GM21423 (cell line): Measurements from ENCODE around the gene CTNNA1.

Experiments used
- ATAC-seq: cut with Tn5 transposase; IDR thresholded peaks from one replicate; pipeline ENCODE4 v1.9.1; 2021; ENCODE audit warnings: mild to moderate bottlenecking, moderate library complexity; ENCODE audit not compliant: unreplicated experiment

Gene CTNNA1

DNA sequence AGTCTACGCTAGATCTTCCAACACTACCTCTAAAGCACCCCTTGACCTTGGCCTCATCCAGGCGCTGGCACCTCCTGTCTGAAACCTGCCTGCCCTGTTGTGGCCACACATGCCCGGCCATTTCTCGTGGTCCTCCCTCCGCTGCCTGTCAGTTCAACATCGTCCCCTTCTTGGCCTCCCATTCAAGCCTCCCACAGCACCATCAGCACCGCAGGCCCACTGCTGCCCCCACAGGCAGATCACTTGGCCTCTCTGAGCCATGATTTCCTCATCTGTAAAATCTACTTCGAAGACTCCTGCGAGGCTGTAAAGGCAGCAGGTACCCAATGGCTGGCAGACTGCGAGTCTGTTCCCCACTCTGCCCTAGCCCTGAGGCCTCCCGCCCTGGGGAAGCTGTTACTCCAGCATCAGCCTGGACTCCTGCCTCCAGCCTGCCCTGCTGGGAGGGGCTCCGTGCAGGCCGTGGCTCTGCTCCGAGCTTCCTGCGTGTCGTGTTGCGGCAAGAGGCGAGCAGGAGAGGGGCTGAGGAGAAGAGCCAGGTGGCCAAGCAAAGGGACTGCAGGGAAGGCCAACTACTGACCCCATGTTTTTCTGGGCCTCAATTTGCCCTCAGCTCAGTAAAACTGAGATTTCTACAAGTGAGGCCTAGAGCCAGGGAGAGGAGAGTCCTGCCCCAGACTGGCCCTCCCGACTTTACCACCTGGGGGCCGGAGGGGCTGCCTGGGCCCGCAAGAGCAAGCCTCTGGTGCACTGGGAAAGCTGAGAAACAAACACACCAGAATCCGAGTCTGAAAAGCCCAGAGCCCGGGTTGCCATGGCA, 192.4 kb downstream of the CTNNA1 start:
- ATAC-seq = no peak

DNA sequence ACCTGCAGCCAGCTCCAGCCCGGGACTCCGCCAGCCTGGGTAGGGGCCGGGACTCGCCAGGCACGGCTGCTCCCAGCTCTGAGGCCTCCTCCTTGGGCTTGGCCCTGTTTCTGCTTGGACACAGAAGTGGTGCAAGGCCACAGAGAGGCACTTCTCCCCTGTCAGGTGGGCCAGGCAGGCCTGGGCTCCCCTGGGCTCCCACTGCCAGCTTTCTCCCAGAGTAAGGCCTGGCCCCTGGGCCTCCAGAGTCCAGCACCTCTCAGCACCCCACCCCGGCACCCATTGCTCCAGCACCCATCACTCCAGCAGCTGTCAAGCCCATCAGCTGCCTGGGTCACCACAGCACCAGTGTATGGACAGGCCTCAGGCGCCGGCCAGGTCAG, 193.0 kb downstream of the CTNNA1 start:
- no peak for ATAC-seq

DNA sequence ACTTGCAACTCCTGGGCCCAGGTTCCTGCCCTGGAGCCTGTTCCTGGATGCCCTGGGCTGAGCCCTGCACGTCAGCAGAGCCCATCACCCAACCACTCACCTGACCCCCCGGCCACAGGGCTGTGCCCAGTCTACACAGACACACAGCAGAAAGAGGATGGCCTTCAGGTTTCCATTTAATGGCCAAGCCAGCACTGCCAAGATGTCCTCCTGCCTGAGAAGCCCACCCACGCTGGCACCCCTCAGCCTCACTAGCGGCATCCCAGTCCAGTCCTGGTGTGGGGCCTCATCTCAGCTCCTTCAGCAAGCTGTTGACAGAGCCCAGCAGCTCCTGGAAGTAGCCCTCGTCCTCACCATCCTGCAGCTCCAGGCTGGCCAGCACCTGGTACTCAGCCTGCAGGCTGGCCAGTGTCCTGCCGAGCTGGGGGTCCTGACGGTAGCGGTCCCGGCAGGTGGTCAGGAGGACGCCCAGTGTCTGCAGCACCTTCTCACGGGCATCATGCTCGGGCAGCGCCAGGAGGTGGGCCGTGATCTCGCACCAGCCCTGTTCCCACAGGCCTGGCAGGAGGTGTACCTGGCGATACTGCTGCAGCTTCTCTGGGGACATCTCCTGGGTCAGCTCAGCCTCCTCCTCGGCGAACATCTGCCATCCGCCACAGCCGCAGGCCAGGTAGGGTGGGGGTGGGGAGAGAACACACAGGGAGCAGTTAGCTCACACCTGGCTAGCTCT, 193.8 kb downstream of the CTNNA1 start:
- ATAC-seq = no peak

DNA sequence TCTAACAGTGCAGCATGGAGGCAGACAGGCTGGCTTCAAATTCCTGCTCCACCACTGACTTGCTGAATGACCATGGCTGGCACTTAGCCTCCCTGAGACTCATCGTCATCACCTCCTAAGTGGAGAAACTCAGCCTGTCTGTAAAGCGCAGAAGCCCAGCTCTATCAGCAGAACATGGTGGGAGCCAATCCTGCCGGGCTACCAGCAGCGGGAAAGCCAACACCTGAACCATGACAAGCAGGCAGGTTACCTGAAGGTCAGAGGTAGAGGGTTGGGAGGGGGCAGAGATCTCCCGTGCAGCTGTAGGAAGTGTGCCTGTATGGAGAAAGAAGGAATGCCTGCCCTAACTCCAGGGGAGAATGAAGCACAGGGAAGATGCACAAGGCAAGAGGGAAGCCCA, 194.6 kb downstream of the CTNNA1 start:
- ATAC-seq = no peak

DNA sequence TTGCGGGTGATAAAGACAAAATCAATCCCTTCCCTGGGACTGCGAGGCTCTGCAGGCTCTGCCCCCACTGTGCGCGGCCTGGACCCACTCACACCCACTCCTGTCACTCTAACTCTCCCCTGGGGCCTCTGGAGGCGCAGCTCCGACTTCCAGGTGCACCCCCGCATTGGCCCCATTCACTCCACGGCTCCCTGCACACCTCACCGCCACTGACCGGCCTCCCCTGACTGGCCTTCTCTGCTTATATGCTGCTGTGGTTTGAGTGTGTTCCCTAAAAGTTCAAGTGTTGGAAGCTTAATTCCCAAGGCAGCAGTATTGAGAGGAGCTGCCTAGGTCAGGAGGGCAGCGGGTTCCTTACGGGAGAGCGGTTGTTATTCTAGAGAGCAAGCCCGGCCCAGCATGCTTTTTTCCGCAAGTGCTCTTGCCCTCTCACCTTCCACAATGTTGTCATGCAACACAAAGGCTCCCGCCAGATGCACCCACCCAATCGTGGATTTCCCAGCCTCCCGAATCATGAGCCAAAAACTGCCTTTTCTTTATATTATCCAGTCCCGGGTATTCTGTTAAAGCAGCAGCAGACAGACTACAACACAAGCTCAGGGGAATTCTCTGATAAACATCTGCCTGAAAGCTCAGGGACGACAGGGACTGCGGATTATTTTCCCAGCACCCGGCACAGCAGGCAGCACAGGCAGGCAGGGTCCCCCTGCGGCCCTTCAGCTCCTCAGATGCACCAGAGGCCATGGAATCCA, 195.4 kb downstream of the CTNNA1 start:
- no peak for ATAC-seq

DNA sequence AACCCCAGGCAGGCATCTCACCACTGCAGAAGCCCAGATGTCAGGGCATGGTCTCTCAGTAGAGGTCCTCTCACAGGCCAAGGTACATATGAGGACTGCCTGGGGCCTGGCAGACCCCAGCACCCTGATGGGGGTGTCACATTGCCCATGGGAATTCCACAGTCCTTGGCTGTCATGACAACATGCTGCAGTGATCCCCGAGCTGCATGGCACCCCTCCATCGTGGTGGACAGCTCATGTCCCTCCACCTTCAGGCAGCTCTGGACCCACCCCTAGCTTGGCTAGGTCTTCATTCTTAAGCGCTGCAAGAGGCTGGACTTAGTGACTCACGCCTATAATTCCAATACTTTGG, 196.0 kb downstream of the CTNNA1 start:
- no peak for ATAC-seq

DNA sequence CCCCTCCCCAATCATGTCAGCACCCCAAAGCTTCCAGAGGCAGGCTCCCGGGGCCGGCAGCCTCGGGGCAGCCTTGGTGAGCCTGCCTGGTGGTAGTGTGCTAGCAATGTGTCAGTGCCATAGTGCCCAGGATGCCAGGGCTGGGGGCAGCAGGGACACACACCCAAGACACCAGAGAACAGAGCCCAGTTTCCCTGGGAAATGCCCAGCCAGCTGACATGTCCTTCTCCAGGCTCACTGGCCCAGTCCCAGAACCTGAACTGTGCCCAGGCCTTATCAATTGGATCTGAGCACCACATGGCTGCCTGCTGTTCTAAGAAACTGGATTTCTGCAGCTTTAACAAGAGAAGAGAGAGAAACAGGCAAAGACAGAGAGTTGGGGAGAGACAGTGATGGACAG, 196.8 kb downstream of the CTNNA1 start:
- ATAC-seq = no peak

DNA sequence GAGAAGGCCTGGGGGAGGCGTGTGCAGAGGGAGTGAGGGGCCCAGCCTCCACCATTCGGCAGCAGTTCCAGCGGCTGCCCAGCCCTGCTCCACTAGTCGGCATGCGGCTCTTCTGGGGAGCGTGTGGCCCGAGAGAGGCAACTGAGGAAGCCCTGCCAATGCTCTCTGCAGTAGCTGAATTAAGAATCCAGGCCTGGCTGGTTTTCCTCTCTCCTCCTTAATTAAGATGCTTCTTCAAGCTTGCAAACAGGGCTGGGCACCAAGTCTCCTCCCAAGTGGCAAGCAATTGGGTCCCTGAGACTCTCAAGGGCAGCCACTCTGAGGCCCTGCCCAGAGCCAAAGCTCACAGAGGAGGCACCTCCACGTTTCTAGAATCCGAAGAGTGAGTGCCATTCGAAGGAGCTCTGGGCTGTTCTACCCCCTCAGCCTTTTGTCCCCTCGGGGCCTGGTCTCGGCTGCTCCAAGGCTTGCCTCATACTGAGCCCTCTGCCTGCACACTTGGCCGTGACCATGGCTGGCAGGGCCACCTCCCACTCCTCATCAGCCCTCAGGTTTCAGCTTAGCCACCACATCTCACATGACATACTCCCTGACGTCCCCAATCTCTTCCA, 197.3 kb downstream of the CTNNA1 start:
- no peak for ATAC-seq

DNA sequence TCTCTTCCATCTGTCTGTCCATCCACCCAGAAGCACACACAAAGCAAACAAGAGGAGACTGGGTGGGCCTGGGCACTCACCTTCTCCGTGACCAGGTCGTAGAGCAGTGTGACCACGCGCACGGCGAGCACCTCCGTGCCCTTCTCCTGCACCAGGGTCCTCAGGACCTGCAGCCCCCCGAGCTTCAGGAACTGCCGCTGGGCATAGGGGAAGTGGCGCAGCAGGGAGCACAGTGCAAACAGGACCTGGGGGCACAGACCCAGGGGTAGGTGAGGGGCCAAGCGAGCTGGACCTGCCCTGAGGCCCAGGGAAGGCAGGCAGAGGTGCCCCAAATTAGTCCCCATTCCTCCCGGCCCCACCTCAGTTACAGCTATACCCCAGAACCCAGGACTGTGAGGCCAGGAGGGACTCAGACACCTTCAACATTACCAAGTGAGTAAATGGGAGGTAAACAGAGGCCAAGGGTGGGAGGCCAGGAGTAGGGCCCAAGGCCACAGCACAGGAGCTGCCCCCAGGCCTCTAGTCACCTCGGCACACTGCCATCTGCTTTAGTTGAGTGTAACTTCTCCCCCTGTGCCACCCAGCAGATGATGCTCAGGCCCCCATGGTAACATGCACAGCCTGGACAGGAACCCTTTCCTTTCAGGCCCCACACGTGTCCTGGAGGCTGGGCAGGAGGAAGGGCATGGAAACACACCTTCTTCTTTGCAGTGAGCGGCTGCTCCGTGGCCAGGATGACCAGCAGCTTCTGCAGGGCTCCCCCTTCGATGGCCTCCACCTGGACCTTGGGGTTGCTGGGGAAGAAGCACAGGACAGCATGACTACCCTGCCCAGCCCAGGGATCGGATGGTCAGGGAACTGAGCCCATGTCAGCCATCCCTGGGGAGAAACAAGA, 198.1 kb downstream of the CTNNA1 start:
- ATAC-seq = no peak

DNA sequence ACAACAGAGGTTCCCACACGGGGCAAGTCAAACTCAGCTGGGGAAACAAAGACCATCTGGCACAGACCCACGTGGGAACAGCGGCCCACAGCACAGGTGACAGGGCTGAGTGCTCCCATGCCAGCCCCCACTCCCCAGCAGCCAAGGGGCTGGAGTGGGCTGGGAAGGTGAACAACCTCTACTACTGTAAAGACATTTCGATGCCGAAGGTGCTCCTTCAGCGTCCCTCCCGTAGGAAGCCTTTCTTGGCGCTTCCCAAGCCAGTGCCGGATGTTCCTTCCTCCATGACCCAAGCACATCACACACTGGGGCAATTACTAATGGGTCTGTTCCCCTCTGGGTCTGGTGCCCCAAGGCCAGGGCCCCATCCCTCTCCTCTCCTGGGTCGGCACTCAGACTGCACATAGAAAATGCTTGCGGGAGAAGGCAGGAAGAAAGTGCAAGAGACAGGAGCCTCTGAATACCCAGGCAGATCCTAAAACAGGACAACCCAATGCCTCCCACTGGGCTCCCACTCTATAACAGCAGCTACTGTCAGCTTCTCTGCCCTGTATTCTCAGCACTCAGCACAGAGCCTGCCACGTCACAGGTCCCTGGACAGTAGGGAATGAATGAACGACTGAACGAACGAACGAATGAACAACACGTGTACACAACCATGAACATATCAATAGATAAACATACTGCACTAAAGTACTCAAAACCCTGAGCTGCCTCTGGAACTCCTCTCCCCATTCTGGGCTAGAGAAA, 198.9 kb downstream of the CTNNA1 start:
- no peak for ATAC-seq

DNA sequence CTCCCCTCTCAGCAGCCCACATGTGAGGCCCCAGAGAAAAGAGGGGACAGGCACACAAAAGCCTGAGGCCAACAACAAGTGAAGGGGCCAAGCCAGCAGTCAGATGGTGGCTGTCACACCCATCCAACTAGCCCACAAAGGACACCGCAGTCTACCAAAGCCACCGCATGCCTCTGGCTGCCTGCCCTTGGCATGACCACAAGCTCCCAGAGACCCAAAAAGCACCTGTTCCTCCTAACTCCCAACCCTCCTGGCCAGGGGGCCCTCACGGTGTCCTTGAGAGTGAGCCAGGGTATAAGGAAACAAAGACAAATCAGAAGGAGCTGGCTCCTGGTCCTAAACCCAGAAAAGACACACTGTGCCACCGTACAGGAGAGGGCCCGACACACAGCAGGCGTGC, 199.7 kb downstream of the CTNNA1 start:
- peak; percentile 6 for ATAC-seq

DNA sequence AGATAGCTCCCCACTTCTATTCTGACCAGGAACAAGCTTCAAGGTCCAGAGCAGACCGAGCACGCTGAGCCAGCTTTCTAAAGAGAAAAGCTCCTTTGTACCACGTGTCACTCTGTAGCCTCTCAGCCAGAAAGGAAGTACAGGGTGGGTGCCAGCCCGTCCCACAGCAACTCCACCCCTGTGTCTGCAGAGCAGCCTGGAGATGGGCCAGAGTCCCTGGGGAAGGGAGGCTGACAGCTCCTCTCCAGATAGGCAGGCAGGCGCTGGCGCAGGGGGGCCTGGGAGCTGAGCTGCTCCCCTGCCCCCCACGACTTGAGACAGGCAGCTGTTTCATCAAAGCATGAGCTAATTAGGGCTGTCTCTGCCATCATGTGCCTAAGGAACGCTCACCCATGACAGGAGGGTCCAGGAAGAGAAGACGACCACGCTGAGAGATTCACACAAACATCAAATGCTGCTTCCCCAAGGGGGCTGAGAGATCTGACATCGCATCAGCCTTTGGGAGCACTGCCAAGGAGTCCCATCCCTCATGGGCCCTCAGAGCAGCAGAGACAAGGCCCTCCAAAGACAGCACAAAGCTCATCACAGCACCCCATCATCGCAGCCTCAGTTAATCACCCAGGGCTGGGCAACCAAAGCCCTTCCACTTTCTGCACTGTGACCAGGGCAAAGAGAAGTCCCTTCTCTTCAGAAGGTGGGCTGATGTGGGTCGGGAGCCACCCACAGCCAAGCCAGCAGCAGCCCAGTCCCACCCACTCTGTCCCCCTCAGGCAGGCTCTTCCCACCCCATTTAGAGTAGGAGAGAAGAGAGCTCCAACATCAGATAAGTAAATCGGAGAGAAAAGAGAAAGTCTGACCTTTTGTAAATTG, 200.4 kb downstream of the CTNNA1 start:
- peak; percentile 88 for ATAC-seq

DNA sequence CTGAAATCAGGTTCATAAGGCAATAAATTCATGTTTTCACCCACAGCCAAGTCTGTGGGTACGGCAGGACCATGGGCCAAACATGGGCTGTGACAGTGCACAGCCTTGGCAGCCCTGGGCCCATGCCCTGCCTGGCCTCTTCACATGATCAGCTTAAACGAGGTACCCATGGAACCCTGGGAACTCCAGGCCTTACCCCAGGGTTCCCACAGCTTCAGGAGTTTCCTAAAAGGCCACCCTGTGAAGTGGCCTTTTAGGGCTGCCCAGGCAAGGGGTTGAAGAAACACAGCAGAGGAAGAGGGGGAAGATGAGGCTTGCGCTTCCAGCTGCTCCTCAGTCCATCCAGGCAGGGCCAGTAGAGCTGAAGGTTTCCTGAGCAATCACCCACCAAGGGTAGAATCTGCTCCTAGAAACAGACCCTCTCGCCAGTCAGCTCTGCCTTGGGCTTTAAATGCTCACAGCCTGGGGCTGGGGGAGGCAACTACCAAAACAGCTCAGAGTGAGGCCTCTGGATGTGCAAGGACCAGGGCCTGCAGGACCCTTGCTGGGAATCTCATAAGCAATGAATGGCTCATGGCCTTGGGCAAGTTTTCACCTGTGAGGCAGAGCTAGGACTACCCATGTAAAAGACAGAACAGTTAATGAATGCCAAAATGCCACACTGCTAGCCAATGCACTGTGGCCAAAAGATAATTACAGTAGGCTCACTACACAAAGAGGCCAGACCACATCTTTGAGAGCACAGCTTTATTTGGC, 201.2 kb downstream of the CTNNA1 start:
- no peak for ATAC-seq

DNA sequence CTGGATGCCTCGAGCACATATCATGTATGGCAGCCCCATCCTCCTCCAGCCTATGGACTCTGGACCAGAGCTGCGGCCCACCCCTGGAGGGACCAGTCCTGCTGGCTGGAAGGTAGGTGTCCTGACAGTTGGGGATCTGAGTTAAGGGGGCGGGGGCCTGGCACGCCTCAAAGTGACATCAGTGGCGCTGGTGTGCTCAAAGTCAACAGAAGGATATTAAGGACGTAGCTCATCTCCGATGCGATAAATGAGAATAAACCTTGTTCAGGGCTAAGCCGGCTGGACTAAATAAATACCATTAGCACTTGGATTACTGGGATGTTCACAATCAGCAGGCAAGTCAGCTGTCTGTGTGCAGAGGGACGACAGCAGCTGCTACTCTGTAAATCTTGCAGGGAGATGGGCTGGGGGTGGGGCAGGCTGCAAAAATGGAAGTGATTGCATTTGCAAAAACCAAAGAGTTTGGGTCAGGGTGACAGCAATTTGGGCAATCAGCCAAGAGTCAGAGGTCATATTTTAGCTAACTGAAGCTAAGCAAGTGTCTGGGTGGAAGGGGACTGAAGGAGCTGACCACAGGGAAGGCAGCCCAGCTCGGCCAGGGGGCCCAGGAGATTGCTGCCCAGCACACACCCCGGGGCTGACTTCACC, 201.9 kb downstream of the CTNNA1 start:
- no peak for ATAC-seq

DNA sequence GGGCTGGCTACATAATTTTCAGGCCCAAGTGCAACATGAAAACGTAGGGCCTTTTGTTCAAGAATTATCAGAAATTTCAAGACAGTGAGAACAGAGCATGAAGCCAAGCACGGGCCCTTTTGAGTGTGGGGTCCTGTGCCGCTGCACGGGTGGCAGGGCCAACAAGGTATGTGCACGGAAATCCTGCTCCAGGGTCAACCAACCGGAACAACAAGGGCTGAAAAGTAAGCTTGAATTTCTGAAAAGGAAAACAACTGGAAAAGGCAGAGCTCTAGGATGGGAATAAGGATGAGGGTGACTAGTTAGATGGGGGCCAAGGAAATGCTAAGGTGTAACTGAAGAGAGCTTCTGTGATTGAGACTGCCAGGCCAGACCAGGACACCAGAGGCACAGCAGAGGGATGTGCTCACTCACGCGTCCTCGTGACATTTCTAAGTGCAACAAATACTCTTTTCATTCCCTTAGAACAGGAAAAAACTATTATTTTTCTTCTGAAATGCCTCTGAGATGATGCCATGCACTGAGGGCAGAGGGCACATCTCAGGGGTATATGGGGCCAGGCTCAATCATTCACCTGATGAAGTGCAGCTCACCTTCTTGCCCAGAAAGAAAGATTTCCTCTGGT, 202.6 kb downstream of the CTNNA1 start:
- ATAC-seq = no peak

DNA sequence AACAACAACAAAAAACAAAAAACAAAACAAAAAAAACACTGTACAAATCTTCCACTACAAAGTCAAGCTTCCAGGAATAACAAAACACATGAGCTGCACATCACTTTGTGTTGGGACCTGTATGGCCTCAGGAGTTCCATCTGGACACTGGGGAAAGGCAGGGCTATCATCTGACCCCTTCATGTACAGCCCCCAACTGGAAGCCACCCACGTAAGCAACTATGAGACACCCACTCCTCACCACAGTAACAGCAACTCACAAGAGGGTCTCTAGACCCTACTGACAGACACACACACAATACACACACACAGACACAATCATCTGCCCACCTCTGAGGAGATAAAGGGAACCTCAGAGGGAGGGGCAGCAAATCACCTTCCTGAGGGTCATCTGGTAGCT, 203.6 kb downstream of the CTNNA1 start:
- ATAC-seq = no peak

DNA sequence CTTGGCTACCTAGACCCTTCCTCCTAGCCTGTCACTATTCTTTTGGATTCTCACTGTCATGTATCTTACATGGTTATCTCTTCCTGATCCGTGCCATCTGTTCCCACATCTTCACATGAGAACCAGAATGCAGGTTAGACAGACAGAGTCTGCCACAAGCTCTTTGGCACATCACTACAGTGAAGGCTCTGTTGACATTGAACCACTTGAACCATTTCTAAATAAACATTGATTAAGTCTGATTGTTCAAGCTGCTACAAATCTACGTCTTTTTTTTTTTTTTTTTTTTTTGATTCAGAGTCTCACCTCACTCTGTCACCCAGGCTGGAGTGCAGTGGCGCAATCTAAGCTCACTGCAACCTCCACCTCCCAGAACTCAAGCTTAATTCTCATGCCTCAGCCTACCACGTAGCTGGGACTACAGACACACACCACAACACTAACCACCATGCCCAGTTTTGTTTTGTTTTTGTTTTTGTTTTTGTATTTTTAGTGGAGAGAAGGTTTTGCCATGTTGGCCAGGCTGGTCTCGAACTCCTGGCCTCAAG, 207.0 kb downstream of the CTNNA1 start:
- ATAC-seq = no peak
